Measurements from ENCODE around the gene CTNNBIP1.
"Not testable (repeated sequence)": the region's sequence is repeated elsewhere in the genome, so short reads cannot be mapped to it uniquely, and the experiment has no call there.

Gene CTNNBIP1

GRCh38 chr1:9917495-9917894 lies 7.4 kb upstream of the CTNNBIP1 start:
- H3K9ac ChIP-seq (ENCODE audit: low read length in 2 of 2); H3K36me3 ChIP-seq (ENCODE audit: control insufficient read depth in 2 of 2, insufficient read depth in 2 of 2, low read length in 2 of 2); H3K27me3 ChIP-seq (ENCODE audit: control insufficient read depth in 1 of 2, insufficient read depth in 2 of 2, low read length in 2 of 2); H3K27ac ChIP-seq (ENCODE audit: low read length); H3K9me3 ChIP-seq (ENCODE audit: control insufficient read depth in 2 of 2, low read length in 2 of 2); H3K4me3 ChIP-seq (ENCODE audit: low read length in 2 of 2); H3K4me1 ChIP-seq (ENCODE audit: control insufficient read depth, insufficient read depth, low read length): not testable (repeated sequence)

DNA sequence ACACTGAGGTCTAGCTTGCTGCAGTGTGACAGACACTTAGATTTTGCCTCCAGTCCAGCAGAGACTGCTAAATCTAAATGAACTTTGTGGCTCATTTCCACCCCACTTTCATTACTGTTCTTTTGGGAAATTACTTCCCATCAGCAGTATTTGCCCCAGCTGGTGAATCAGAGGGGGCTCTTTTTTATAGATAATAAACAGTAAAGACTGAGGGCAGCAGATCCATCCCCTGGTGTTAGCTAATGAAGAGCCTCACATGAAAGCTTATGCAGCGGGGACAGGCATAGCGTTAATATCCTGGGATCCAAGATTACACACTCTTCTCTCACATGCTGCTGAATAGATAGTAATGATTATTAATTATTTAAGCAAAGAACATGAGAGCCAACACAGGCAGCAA lies 6.4 kb upstream of the CTNNBIP1 start:
- Histone ChIP-seq H3K27me3 (ENCODE audit: control insufficient read depth in 1 of 2, insufficient read depth in 2 of 2, low read length in 2 of 2) (no peaks in the 10 kb centered on the region), H3K4me1 (ENCODE audit: control insufficient read depth, insufficient read depth, low read length) (peaks cover under 1% of the 10 kb centered on the region), H3K9ac (ENCODE audit: low read length in 2 of 2) (no peak overlapping the region), H3K36me3 (ENCODE audit: control insufficient read depth in 2 of 2, insufficient read depth in 2 of 2, low read length in 2 of 2) (no peaks in the 10 kb centered on the region), H3K9me3 (ENCODE audit: control insufficient read depth in 2 of 2, low read length in 2 of 2) (no peaks in the 10 kb centered on the region), H3K27ac (ENCODE audit: low read length) (no peak overlapping the region), H3K4me3 (ENCODE audit: low read length in 2 of 2) (no peak overlapping the region)

DNA sequence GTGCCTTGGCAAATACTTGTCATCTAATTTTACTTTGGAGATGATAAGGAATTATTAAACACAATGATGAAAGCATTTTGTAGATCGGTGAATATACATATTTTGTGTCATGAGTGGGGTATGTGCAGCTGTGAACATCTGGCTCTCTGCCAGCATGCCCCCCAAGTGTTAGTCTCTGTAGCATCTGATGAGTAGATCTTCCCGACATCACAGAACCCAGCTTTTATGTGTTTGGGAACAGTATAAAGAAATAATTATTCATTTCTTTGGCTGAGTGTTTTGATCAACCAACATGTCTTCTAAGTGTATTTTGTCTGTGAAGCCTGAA lies 4.5 kb upstream of the CTNNBIP1 start:
- Histone ChIP-seq H3K4me1 (ENCODE audit: control insufficient read depth, insufficient read depth, low read length) (peaks cover 8% of the 10 kb centered on the region), H3K27ac (ENCODE audit: low read length) (no peak overlapping the region), H3K4me3 (ENCODE audit: low read length in 2 of 2) (no peak overlapping the region), H3K9ac (ENCODE audit: low read length in 2 of 2) (no peak overlapping the region), H3K36me3 (ENCODE audit: control insufficient read depth in 2 of 2, insufficient read depth in 2 of 2, low read length in 2 of 2) (no peaks in the 10 kb centered on the region), H3K9me3 (ENCODE audit: control insufficient read depth in 2 of 2, low read length in 2 of 2) (no peaks in the 10 kb centered on the region), H3K27me3 (ENCODE audit: control insufficient read depth in 1 of 2, insufficient read depth in 2 of 2, low read length in 2 of 2) (no peaks in the 10 kb centered on the region)

- peaks cover 19% of the 10 kb centered on the region for H3K4me1 ChIP-seq (ENCODE audit: control insufficient read depth, insufficient read depth, low read length)
- H3K27me3 ChIP-seq (ENCODE audit: control insufficient read depth in 1 of 2, insufficient read depth in 2 of 2, low read length in 2 of 2): no peaks in the 10 kb centered on the region
- no peak overlapping the region for H3K4me3 ChIP-seq (ENCODE audit: low read length in 2 of 2)
- peak overlapping the region in 1 of 2 donors; percentile 47 for H3K9ac ChIP-seq (ENCODE audit: low read length in 2 of 2)
- H3K9me3 ChIP-seq (ENCODE audit: control insufficient read depth in 2 of 2, low read length in 2 of 2): no peaks in the 10 kb centered on the region
- H3K27ac ChIP-seq (ENCODE audit: low read length): no peak overlapping the region
- no peaks in the 10 kb centered on the region for H3K36me3 ChIP-seq (ENCODE audit: control insufficient read depth in 2 of 2, insufficient read depth in 2 of 2, low read length in 2 of 2)
These were observed 2.3 kb upstream of the CTNNBIP1 start for GRCh38 chr1:9912264-9912936.

DNA sequence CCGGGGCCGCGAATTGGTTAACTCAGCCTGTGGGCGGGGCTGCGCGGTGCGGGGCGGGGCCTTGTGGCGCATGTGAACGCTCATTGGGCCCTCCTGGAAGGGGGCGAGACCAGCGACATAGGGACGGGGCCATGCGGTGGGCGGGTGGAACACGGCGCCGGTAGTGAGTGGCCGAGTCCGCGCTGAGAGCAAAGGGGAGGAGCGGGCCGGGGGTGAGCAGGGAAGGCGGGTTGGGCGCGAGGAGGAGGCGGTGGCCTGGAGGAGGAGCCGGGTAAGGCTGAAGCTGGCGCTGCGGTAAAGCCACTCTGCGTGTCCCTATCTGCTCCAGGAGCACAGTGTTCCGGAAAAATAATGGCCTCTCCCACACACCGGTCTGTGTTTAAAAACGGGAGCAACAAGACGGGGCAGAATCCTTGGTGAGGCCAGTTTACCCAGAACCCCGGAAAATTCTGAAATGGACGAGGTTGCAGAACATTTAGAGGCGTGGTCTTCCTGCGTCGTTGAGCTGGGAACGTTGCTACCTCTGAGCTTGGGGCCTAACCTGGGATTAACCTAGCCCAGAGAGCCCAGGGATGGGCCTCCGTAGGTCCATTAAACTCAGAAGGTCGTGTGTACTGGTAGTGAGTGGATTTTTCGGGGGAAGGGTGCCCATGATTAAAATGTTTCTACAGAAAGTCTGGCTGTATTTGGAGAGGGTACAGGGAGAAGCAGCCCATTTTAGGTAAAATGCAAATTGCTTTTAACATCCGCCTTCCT lies 532 bp upstream of the CTNNBIP1 start:
- peak overlapping the region; percentile 94 to 97 for H3K9ac ChIP-seq (ENCODE audit: low read length in 2 of 2)

GRCh38 chr1:9909234-9910046 lies 629 bp downstream of the CTNNBIP1 start:
- Histone ChIP-seq H3K27me3 (ENCODE audit: control insufficient read depth in 1 of 2, insufficient read depth in 2 of 2, low read length in 2 of 2) (no peaks in the 10 kb centered on the region), H3K36me3 (ENCODE audit: control insufficient read depth in 2 of 2, insufficient read depth in 2 of 2, low read length in 2 of 2) (no peaks in the 10 kb centered on the region), H3K4me1 (ENCODE audit: control insufficient read depth, insufficient read depth, low read length) (peaks cover 19% of the 10 kb centered on the region), H3K4me3 (ENCODE audit: low read length in 2 of 2) (peak overlapping the region; percentile 78 to 86), H3K9ac (ENCODE audit: low read length in 2 of 2) (peak overlapping the region; percentile 79 to 83), H3K27ac (ENCODE audit: low read length) (no peak overlapping the region), H3K9me3 (ENCODE audit: control insufficient read depth in 2 of 2, low read length in 2 of 2) (no peaks in the 10 kb centered on the region)

More for the DNA sequence above, 532 bp upstream of the CTNNBIP1 start:
- peaks cover 19% of the 10 kb centered on the region for H3K4me1 ChIP-seq (ENCODE audit: control insufficient read depth, insufficient read depth, low read length)
- no peaks in the 10 kb centered on the region for H3K36me3 ChIP-seq (ENCODE audit: control insufficient read depth in 2 of 2, insufficient read depth in 2 of 2, low read length in 2 of 2)
- H3K9me3 ChIP-seq (ENCODE audit: control insufficient read depth in 2 of 2, low read length in 2 of 2): no peaks in the 10 kb centered on the region
- no peaks in the 10 kb centered on the region for H3K27me3 ChIP-seq (ENCODE audit: control insufficient read depth in 1 of 2, insufficient read depth in 2 of 2, low read length in 2 of 2)
- peak overlapping the region; percentile 83 to 87 for H3K4me3 ChIP-seq (ENCODE audit: low read length in 2 of 2)
- H3K27ac ChIP-seq (ENCODE audit: low read length): peak overlapping the region; percentile 98

DNA sequence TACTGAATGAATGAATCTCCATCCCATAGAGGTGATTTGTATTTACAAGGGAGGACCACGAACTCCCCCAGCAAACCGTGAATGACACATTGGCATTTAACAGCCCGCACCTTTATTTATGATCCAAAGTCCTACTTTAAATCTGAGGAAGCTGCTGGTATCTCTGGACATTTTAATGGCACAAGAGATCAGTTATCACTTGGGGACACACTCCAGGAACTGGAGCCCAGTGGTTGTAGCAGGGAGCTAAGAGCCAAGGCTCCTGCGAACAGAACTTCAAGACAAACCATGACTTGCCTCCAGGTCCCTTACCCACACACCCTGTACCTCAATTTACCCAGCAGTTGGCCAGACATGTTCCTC lies 1.2 kb downstream of the CTNNBIP1 start:
- peaks cover 19% of the 10 kb centered on the region for H3K4me1 ChIP-seq (ENCODE audit: control insufficient read depth, insufficient read depth, low read length)
- H3K27me3 ChIP-seq (ENCODE audit: control insufficient read depth in 1 of 2, insufficient read depth in 2 of 2, low read length in 2 of 2): no peaks in the 10 kb centered on the region
- peak overlapping the region; percentile 79 to 83 for H3K9ac ChIP-seq (ENCODE audit: low read length in 2 of 2)
- H3K36me3 ChIP-seq (ENCODE audit: control insufficient read depth in 2 of 2, insufficient read depth in 2 of 2, low read length in 2 of 2): no peaks in the 10 kb centered on the region
- peak overlapping the region; percentile 78 to 86 for H3K4me3 ChIP-seq (ENCODE audit: low read length in 2 of 2)
- no peak overlapping the region for H3K27ac ChIP-seq (ENCODE audit: low read length)
- no peaks in the 10 kb centered on the region for H3K9me3 ChIP-seq (ENCODE audit: control insufficient read depth in 2 of 2, low read length in 2 of 2)

DNA sequence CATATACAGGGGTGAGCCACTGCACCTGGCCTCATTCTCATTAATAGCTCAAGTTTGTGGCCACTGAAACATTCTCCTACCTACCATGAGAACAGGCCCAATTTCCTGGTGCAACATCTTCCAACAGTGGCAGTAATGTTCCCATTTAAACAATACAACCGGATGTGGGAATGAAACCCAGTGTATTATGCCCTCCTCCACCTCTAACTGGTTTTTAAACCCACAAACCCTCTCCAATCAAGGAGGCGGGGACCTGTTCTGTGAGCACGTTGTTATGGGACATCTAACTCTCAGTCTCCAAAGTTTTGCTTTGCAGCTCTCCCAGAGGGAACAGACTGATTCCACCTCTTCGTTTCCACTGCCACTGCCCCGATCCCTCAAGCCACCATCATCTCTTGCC lies 2.6 kb downstream of the CTNNBIP1 start:
- peaks cover 20% of the 10 kb centered on the region for H3K4me1 ChIP-seq (ENCODE audit: control insufficient read depth, insufficient read depth, low read length)
- H3K4me3 ChIP-seq (ENCODE audit: low read length in 2 of 2): no peak overlapping the region
- no peaks in the 10 kb centered on the region for H3K36me3 ChIP-seq (ENCODE audit: control insufficient read depth in 2 of 2, insufficient read depth in 2 of 2, low read length in 2 of 2)
- H3K27ac ChIP-seq (ENCODE audit: low read length): no peak overlapping the region
- no peaks in the 10 kb centered on the region for H3K9me3 ChIP-seq (ENCODE audit: control insufficient read depth in 2 of 2, low read length in 2 of 2)
- H3K9ac ChIP-seq (ENCODE audit: low read length in 2 of 2): no peak overlapping the region
- H3K27me3 ChIP-seq (ENCODE audit: control insufficient read depth in 1 of 2, insufficient read depth in 2 of 2, low read length in 2 of 2): no peaks in the 10 kb centered on the region

DNA sequence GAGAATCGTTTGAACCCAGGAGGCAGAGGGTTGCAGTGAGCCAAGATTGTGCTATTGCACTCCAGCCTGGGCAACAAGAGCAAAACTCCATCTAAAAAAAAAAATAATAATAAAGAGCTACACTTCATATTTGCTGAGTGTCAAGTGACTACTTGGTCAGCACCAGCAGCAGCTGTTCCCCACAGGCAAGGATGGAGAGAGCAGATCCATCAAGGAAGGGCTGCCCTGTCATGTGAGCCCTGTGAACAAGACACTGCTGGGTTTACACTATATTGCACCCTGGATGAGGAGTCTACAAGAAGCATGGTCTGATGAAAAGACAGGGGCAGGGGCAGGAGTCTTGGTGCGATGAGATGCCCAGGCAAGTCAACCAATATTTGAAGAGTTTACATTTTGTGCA lies 3.6 kb downstream of the CTNNBIP1 start:
- H3K27ac ChIP-seq (ENCODE audit: low read length): no peak overlapping the region
- no peaks in the 10 kb centered on the region for H3K27me3 ChIP-seq (ENCODE audit: control insufficient read depth in 1 of 2, insufficient read depth in 2 of 2, low read length in 2 of 2)
- no peak overlapping the region for H3K4me3 ChIP-seq (ENCODE audit: low read length in 2 of 2)
- H3K9me3 ChIP-seq (ENCODE audit: control insufficient read depth in 2 of 2, low read length in 2 of 2): no peaks in the 10 kb centered on the region
- no peak overlapping the region for H3K9ac ChIP-seq (ENCODE audit: low read length in 2 of 2)
- peaks cover 22% of the 10 kb centered on the region for H3K4me1 ChIP-seq (ENCODE audit: control insufficient read depth, insufficient read depth, low read length)
- H3K36me3 ChIP-seq (ENCODE audit: control insufficient read depth in 2 of 2, insufficient read depth in 2 of 2, low read length in 2 of 2): no peaks in the 10 kb centered on the region

GRCh38 chr1:9905010-9905409 lies 5.1 kb downstream of the CTNNBIP1 start:
- Histone ChIP-seq H3K9me3 (ENCODE audit: control insufficient read depth in 2 of 2, low read length in 2 of 2) (no peaks in the 10 kb centered on the region), H3K9ac (ENCODE audit: low read length in 2 of 2) (no peak overlapping the region), H3K27me3 (ENCODE audit: control insufficient read depth in 1 of 2, insufficient read depth in 2 of 2, low read length in 2 of 2) (no peaks in the 10 kb centered on the region), H3K36me3 (ENCODE audit: control insufficient read depth in 2 of 2, insufficient read depth in 2 of 2, low read length in 2 of 2) (no peaks in the 10 kb centered on the region), H3K4me1 (ENCODE audit: control insufficient read depth, insufficient read depth, low read length) (peaks cover 18% of the 10 kb centered on the region), H3K4me3 (ENCODE audit: low read length in 2 of 2) (no peak overlapping the region), H3K27ac (ENCODE audit: low read length) (no peak overlapping the region)

Measured in stomach smooth muscle (tissue), 2 donors.